Liver (tissue), 9 donors: ENCODE data around the gene TPRN. TPM values are rescaled to one million over a fixed set of nuclear protein-coding genes. Genes with fewer than 3 reads are reported as not detected.

Source experiments
- DNase-seq: peaks from one replicate; pipeline ENCODE4 v3.0.0-alpha.2; 2017; ENCODE audit warnings: low spot score
- H3K27ac ChIP-seq, 2 donors: one replicate each; pipeline ENCODE4 v1.7.0; 2013; ENCODE audit warnings: inconsistent platforms in 2 of 2, low read length in 2 of 2, control low read depth in 1 of 2, low read depth in 1 of 2, mild to moderate bottlenecking in 1 of 2
- H3K27me3 ChIP-seq, 4 donors: one replicate each; pipeline versions ENCODE4 v1.6.1 to v1.7.0; 2013; ENCODE audit warnings: low read length in 3 of 4, inconsistent platforms in 1 of 4, mild to moderate bottlenecking in 1 of 4, moderate library complexity in 1 of 4; ENCODE audit not compliant: control insufficient read depth in 4 of 4, insufficient read depth in 4 of 4
- H3K36me3 ChIP-seq, 4 donors: one replicate each; pipeline versions ENCODE4 v1.6.1 to v1.7.0; 2013; ENCODE audit warnings: low read length in 3 of 4, mild to moderate bottlenecking in 3 of 4, low read depth in 1 of 4, moderate library complexity in 1 of 4; ENCODE audit not compliant: control insufficient read depth in 4 of 4, insufficient read depth in 3 of 4
- H3K4me1 ChIP-seq, 4 donors: one replicate each; pipeline versions ENCODE4 v1.6.1 to v1.7.0; 2013; ENCODE audit warnings: low read length in 3 of 4, mild to moderate bottlenecking in 3 of 4, moderate library complexity in 1 of 4; ENCODE audit not compliant: control insufficient read depth in 4 of 4, insufficient read depth in 4 of 4
- H3K4me3 ChIP-seq, 3 donors: one replicate each; pipeline versions ENCODE4 v1.6.1 to v1.7.0; 2013; ENCODE audit warnings: low read length in 3 of 3, control low read depth in 1 of 3, low read depth in 1 of 3, mild to moderate bottlenecking in 1 of 3
- H3K9ac ChIP-seq, 2 donors: one replicate each; pipeline ENCODE4 v1.7.0; 2013; ENCODE audit warnings: low read length in 2 of 2, mild to moderate bottlenecking in 2 of 2, moderate library complexity in 2 of 2, control low read depth in 1 of 2, low read depth in 1 of 2
- H3K9me3 ChIP-seq, 4 donors: one replicate each; pipeline versions ENCODE4 v1.6.1 to v1.7.0; 2013; ENCODE audit warnings: low read length in 3 of 4; ENCODE audit not compliant: control insufficient read depth in 4 of 4
- CTCF ChIP-seq: fragments of 150-350 bp; IDR thresholded peaks from 2 replicates; pipeline ENCODE4 v1.5.1; 2017; ENCODE audit warnings: improper control_type of control experiment, low read depth, low read length; ENCODE audit not compliant: missing input control
- FOXA1 ChIP-seq: IDR thresholded peaks from 2 replicates; pipeline ENCODE4 v1.6.1; 2016; ENCODE audit warnings: antibody characterized with exemption
- FOXA2 ChIP-seq: IDR thresholded peaks from 2 replicates; pipeline ENCODE4 v1.6.1; 2016; ENCODE audit warnings: antibody characterized with exemption
- GABPA ChIP-seq, 2 donors: IDR thresholded peaks in 1 of 2; conservative IDR thresholded peaks in 1 of 2; 2 replicates each; pipeline ENCODE4 v1.6.1; 2016; ENCODE audit warnings: antibody characterized with exemption in 2 of 2, mild to moderate bottlenecking in 1 of 2, moderate library complexity in 1 of 2
- HNF4A ChIP-seq, 2 donors: conservative IDR thresholded peaks; 2 replicates each; pipeline ENCODE4 v1.6.1; 2016; ENCODE audit warnings: antibody characterized with exemption in 2 of 2, mild to moderate bottlenecking in 2 of 2
- HNF4G ChIP-seq: IDR thresholded peaks from 2 replicates; pipeline ENCODE4 v1.6.1; 2016; ENCODE audit warnings: antibody characterized with exemption
- JUND ChIP-seq, 2 donors: IDR thresholded peaks; 2 replicates each; pipeline ENCODE4 v1.6.1; 2016; ENCODE audit warnings: antibody characterized with exemption in 2 of 2
- NR2F2 ChIP-seq: IDR thresholded peaks from 2 replicates; pipeline ENCODE4 v1.6.1; 2016; ENCODE audit warnings: antibody characterized with exemption
- RAD21 ChIP-seq, 2 donors: IDR thresholded peaks; 2 replicates each; pipeline ENCODE4 v1.6.1; 2016; ENCODE audit warnings: antibody characterized with exemption in 2 of 2, mild to moderate bottlenecking in 2 of 2
- RXRA ChIP-seq, 2 donors: IDR thresholded peaks; 2 replicates each; pipeline ENCODE4 v1.6.1; 2017 to 2018; ENCODE audit warnings: antibody characterized with exemption in 2 of 2, mild to moderate bottlenecking in 1 of 2
- SP1 ChIP-seq: IDR thresholded peaks from 2 replicates; pipeline ENCODE4 v1.6.1; 2018; ENCODE audit warnings: antibody characterized with exemption, mild to moderate bottlenecking
- TAF1 ChIP-seq: conservative IDR thresholded peaks from 2 replicates; pipeline ENCODE4 v1.6.1; 2016; ENCODE audit warnings: antibody characterized with exemption, mild to moderate bottlenecking
- YY1 ChIP-seq: IDR thresholded peaks from 2 replicates; pipeline ENCODE4 v1.6.1; 2016; ENCODE audit warnings: antibody characterized with exemption, mild to moderate bottlenecking
- WGBS: extraction: QIAGEN DNeasy Blood & Tissue Kit; methylation state at CpG from one replicate; pipeline ENCODE4 v1.1.7; 2013; 5-methylcytosine and 5-hydroxymethylcytosine counted together
- polyA plus RNA-seq, 2 donors: library from polyadenylated mRNA; stranded (reverse) in 1 of 2; unstranded in 1 of 2; fragments of 200-250 nt in 1 of 2; fragments of >200 nt in 1 of 2; fragmentation: Nextera tagmentation in 1 of 2; extraction: Ambion mirVana in 1 of 2; gene quantifications; one replicate each; pipeline versions ENCODE4 v1.2.1 to v1.2.3, GENCODE V29; 2013 to 2015
- total RNA-seq, 2 donors: library from RNA; depleted of rRNA; stranded (reverse); fragments of >200 nt; gene quantifications; one replicate each; pipeline ENCODE4 v1.2.3, GENCODE V29; 2014
- TF ChIP-seq, protein P1 (sequence below): IDR thresholded peaks from 2 replicates; pipeline ENCODE4 v1.6.1; 2016; ENCODE audit warnings: antibody characterized with exemption, mild to moderate bottlenecking
- TF ChIP-seq, protein P2 (sequence below): IDR thresholded peaks from 2 replicates; pipeline ENCODE4 v1.6.1; 2016; ENCODE audit warnings: antibody characterized with exemption
- TF ChIP-seq, protein P3 (sequence below): IDR thresholded peaks from 2 replicates; pipeline ENCODE4 v1.6.1; 2016; ENCODE audit warnings: antibody characterized with exemption
- donor health status: healthy.
- donor health status: healthy.
- donor health status: healthy.
- donor health status: healthy.
- donor health status: healthy.

TPRN gene
- total and polyA plus RNA-seq, 4 donors, result 5.4 to 20.1 (median 11.1) TPM

DNA sequence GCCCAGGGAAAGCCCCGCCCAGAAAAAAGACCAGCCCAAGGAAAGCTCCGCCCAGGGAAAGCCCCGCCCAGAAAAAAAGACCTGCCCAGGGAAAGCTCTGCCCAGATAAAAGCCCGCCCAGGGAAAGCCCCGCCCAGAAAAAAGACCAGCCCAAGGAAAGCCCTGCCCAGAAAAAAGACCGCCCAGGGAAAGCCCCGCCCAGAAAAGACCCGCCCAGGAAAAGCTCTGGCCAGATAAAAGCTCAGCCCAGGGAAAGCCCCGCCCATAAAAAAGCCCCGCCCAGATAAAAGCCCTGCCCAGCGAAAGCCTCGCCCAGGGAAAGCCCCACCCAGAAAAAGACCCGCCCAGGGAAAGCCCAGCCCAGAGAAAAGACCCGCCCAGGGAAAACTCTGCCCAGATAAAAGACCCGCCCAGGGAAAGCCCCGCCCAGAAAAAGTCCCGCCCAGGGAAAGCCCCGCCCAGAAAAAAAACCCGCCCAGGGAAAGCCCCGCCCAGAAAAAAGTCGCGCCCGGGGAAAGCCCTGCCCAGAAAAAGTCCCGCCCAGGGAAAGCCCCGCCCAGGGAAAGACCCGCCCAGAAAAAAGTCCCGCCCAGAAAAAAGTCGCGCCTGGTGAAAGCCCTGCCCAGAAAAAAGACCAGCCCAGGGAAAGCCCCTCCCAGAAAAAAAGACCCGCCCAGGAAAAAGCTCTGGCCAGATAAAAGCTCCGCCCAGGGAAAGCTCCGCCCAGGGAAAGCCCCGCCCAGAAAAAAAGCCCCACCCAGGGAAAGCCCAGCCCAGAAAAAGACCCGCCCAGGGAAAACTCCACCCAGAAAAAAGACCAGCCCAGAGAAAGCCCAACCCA, 49.7 kb downstream of the TPRN start:
- no peak for DNase-seq
- WGBS, result 29% methylated on average over 34 of the region's 34 CpGs
- no peak overlapping the region for H3K4me3 ChIP-seq
- TF ChIP-seq, protein P1, sequence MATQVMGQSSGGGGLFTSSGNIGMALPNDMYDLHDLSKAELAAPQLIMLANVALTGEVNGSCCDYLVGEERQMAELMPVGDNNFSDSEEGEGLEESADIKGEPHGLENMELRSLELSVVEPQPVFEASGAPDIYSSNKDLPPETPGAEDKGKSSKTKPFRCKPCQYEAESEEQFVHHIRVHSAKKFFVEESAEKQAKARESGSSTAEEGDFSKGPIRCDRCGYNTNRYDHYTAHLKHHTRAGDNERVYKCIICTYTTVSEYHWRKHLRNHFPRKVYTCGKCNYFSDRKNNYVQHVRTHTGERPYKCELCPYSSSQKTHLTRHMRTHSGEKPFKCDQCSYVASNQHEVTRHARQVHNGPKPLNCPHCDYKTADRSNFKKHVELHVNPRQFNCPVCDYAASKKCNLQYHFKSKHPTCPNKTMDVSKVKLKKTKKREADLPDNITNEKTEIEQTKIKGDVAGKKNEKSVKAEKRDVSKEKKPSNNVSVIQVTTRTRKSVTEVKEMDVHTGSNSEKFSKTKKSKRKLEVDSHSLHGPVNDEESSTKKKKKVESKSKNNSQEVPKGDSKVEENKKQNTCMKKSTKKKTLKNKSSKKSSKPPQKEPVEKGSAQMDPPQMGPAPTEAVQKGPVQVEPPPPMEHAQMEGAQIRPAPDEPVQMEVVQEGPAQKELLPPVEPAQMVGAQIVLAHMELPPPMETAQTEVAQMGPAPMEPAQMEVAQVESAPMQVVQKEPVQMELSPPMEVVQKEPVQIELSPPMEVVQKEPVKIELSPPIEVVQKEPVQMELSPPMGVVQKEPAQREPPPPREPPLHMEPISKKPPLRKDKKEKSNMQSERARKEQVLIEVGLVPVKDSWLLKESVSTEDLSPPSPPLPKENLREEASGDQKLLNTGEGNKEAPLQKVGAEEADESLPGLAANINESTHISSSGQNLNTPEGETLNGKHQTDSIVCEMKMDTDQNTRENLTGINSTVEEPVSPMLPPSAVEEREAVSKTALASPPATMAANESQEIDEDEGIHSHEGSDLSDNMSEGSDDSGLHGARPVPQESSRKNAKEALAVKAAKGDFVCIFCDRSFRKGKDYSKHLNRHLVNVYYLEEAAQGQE, result no peak
- TF ChIP-seq SP1 (no peak), RXRA (IDR thresholded peaks at IDR 0.05) (no peak), FOXA2 (no peak), HNF4G (no peak)
- no peaks in the 10 kb centered on the region for H3K9me3 ChIP-seq
- no peaks in the 10 kb centered on the region for H3K4me1 ChIP-seq
- H3K36me3 ChIP-seq, result no peaks in the 10 kb centered on the region
- H3K27me3 ChIP-seq, result peaks cover 0 to 5% (median 3%) of the 10 kb centered on the region in 4 donors
- no peak overlapping the region for H3K27ac ChIP-seq
- H3K9ac ChIP-seq, result no peak overlapping the region

GRCh38 chr9:137149942-137150616, 50.5 kb downstream of the TPRN start:
- Histone ChIP-seq H3K27me3 (peaks cover 0 to 5% (median 3%) of the 10 kb centered on the region in 4 donors), H3K9ac (no peak overlapping the region), H3K4me1 (no peaks in the 10 kb centered on the region), H3K36me3 (no peaks in the 10 kb centered on the region), H3K4me3 (no peak overlapping the region), H3K27ac (no peak overlapping the region), H3K9me3 (no peaks in the 10 kb centered on the region)
- WGBS, result 56% methylated on average over 20 of the region's 20 CpGs
- DNase-seq, result no peak
- TF ChIP-seq NR2F2 (no peak), GABPA (IDR thresholded peaks at IDR 0.05 in 1 of 2, conservative IDR thresholded peaks at IDR 0.05 in 1 of 2) (no peak), YY1 (no peak), FOXA2 (no peak), FOXA1 (no peak), TAF1 (no peak), JUND (IDR thresholded peaks at IDR 0.05) (no peak), RAD21 (IDR thresholded peaks at IDR 0.05) (no peak), CTCF (no peak), HNF4G (no peak), HNF4A (conservative IDR thresholded peaks at IDR 0.05) (no peak)
- TF ChIP-seq, protein P2, sequence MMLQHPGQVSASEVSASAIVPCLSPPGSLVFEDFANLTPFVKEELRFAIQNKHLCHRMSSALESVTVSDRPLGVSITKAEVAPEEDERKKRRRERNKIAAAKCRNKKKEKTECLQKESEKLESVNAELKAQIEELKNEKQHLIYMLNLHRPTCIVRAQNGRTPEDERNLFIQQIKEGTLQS, result no peak
- TF ChIP-seq, protein P3, sequence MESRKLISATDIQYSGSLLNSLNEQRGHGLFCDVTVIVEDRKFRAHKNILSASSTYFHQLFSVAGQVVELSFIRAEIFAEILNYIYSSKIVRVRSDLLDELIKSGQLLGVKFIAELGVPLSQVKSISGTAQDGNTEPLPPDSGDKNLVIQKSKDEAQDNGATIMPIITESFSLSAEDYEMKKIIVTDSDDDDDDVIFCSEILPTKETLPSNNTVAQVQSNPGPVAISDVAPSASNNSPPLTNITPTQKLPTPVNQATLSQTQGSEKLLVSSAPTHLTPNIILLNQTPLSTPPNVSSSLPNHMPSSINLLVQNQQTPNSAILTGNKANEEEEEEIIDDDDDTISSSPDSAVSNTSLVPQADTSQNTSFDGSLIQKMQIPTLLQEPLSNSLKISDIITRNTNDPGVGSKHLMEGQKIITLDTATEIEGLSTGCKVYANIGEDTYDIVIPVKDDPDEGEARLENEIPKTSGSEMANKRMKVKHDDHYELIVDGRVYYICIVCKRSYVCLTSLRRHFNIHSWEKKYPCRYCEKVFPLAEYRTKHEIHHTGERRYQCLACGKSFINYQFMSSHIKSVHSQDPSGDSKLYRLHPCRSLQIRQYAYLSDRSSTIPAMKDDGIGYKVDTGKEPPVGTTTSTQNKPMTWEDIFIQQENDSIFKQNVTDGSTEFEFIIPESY, result no peak
